NCI-H69 (cell line): ENCODE data around the gene LYSET.
"Not testable (repeated sequence)": the region's sequence is repeated elsewhere in the genome, so short reads cannot be mapped to it uniquely, and the experiment has no call there.

Source experiments
- DNase-seq: peaks from one replicate; lab custom pipeline; 2025; lab: John Stamatoyannopoulos, UW

LYSET gene, protein sequence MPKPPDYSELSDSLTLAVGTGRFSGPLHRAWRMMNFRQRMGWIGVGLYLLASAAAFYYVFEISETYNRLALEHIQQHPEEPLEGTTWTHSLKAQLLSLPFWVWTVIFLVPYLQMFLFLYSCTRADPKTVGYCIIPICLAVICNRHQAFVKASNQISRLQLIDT

DNA sequence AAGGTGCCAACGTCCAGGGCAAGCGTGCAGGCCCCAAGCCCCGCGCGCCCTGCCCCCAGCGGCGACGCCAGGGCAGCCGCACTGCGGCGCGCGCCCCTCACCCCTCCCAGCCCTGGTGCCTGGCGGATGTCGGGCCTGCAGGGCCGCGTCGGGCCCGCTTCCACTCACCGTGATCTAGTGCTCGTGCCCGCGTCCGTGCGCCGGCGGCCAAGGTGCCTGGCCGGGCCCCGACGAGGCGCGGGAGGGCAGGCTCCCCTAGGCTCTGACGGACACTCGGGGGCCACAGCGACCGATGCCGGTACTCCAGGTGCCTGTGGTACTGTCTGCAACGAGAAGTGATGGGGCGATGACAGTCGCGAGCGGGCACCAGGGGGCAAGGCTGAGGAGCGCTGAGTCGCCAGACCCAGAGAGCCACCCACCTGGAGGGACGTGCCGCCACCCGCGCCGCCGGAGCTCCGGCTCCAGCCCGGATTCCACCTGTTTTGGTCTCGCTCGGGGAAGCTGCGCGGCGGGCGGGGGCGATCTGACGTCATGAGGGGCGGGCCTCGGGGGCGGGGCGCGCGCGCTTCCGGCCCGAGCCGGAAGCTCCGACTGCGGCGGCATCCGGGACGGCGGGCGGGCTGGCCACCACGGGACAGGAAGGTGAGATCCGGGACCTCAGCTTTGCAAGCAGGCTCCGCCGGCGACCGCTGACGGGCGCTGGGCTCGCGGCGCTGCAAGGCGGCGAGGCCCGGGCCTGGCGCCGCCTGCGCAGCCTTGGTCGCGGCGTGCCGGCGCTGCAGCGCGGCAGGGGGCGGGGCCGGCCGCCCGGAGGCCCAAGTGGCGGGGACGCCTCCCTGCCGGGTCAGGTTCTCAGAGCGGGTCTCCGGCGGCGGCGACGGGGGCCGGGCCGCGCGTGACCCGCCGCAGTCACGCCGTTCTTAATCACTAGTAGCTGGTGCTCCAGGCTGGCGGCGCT is at the start of gene LYSET, which contains the start of gene MOAP1:
LYSET (plus strand) TSS at position 927 of the 958 bp plus-strand sequence. CDS start 89 bp downstream, outside the sequence.
MOAP1 (minus strand) TSS at position 507 of the 958 bp plus-strand sequence. CDS start 655 bp downstream, outside the sequence.
- peak; percentile 96 for DNase-seq

DNA sequence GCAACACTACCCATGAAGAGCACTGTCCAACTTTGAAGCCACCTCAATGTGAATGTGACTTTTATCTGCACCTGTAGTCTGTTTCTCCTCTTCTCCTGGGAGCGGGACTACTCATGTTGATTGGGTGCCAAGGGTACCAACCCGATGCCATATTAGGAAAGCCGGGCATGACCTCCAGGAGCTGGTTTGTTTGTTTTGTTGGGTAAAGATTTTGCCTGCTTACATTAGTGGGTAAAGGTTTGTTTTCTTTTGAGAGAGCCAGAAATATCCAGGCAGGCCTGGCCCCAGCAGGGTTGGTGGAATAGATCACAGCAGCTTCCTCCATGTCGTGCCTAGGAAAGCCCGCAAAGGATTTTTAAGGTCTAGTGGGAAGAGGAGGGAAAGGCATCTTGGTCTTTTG is 49.7 kb upstream of the LYSET start:
- peak; percentile 30 for DNase-seq

DNA sequence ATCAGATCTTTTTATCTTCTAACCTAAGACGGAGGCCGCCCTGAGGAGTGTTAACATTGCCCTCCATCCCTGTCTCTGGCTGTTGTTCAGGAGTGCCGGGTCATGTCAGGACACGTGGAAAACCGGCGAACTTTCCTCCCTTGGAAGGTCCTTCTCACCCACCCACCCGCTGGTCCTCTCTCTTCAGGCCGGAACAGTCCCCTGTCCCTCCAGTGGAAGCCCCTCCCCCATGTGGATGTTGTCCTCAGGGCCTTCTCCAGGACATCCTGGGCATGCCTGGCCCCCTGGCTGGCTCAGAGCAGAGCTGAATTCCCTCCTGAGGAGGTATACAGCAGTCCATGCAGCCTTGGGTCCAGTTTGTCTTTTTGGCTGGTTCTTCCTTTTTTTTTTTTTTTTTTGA is 49.1 kb upstream of the LYSET start:
- DNase-seq, result no peak

DNA sequence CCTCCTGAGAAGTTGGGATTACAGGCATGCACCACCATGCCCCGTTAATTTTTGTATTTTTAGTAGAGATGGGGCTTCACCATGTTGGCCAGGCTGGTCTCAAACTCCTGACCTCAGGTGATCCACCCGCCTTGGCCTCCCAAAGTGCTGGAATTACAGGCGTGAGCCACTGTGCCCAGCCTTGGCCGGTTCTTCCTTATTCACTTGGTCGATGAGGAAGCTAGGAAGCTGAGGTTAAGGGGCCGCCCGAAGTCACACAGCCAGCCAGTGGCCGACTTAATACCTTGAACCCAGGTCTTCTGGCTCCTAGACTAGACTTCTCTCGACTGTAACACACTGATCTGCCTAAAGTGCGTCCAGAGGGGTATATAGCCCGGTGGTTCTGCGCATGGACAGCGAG is 48.6 kb upstream of the LYSET start:
- DNase-seq, result not testable (repeated sequence)

DNA sequence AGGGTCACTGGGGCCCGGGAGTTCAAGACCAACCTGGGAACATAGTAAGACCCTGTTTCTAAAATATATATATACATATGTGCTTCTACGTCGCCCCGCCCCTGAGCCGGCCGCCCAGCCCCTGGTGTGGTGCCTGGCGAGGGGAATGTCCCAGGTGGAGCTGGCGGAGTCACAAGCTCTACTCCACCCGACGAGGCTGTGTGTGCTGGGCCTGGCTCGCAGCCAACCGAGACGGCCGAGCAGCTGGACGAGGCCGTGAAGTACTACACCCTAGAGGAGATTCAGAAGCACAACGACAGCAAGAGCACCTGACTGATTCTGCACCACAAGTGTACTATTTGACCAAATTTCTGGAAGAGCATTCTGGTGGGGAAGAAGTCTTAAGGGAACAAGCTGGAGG is 47.3 kb upstream of the LYSET start:
- DNase-seq, result peak; percentile 89

DNA sequence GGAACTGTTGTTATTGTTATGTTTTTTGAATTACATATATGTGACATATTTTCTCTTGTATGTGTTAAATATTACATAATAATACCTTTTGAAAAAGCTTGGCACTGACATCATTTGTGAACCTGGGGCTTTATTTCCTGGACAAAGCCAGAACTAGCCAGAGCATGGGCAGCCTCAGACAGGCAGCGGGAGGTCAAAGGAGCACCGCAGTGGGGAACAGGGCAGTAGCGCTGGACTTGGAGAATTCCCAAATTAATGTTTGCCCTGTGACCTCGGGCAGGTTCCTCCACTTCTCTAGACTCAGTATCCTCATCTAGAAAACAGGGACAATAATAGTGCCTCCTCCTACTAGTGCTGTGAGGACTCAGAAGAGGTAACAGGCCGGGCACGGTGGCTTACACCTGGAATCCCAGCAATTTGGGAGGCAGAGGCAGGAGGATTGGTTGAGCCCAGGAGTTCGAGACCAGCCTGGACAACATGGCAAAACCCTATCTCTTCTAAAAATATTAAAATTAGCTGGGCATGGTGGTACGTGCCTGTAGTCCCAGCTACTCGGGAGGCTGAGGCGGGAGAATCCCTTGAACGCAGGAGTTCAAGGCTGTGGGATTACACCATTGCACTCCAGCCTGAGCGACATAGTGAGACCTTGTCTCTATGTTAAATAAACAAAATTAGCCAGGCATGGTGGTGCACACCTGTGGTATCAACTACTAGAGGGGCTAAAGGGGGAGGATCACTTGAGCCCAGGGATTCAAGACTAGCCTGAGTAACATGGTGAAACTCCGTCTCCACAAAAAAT is 42.1 kb upstream of the LYSET start:
- no peak for DNase-seq

DNA sequence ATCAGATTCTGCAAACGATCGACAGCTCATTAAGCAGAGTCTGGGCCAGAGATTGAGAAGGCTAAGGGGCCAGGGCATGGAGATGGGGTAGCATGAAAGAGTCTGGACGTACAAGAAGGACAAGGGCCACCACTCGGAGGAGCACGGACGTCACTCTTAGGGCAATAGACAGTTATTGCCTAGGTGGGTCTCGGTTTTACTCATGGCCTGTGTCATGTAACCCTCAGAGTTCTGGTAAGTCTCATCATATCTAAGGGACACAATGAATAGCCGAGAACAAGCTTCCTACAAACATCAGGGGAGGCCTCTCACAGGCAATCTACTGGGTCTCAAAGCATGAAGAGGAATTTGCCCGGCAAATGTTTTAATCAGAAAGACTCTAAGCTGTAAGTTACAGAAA is 39.0 kb upstream of the LYSET start:
- DNase-seq, result no peak

DNA sequence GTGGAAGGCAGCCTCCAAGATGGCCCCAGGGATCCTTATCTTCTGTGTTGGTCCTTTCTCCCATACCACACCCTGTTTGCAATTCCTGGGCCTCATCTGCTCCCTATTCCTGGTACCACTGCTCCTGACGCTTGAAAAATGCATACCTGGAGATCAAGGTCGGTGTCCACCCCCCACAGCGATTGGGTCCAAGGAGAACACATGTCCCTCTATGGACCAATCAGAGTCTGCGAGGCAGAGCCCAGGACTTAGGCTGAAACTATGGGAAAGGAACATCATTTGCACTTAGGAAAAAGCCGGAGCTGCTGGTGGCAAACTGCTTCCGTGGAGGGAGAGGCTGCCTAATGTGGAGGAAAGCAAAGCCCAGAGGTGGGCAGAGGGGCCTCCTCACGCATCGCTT is 36.1 kb upstream of the LYSET start:
- no peak for DNase-seq

DNA sequence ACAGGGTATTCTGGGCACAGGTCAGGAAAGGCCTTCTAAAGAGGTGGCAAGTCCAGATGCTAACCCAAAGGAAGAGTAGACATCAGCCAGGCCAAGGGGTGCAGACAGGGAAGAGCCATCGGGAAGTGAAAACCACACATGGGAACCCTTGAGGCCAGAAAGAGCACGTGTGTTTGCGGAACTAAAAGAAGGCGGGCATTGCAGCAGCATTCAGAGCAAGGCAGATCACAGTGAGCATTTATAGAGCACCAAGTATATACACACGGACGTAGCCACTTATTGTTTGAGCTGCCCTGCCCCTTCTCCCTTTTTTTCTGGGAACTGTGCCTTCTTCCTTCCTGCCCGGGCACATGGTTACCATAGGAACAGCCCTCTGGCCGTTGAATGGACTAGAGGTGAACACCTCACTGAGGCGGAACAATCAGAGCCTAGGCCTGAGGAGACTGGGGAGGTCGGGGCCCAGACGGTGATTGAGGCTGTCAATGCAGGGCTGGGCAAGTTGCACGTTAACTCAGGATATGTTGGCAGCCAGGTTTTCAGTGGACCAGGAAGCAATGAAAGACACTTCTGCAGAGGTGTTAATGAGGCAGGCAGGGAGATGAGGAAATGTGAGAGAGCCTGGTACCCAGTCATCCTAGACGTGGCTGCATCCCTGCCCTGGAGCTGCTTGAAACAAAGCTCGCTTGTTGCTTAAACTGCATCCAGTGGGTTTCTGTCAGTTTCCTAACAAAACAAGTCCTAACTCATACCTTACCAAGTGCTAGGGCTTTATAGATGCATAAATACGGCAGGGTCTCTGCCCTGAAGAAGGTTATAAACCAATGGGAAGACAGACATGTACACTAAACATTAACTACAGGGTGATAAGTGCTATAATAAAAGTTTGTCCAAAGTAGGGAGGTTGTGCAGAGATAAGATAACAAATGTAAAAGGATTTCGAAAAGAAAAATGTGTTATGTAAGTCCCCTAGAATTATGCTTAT is 34.6 kb upstream of the LYSET start:
- DNase-seq, result peak; percentile 72

DNA sequence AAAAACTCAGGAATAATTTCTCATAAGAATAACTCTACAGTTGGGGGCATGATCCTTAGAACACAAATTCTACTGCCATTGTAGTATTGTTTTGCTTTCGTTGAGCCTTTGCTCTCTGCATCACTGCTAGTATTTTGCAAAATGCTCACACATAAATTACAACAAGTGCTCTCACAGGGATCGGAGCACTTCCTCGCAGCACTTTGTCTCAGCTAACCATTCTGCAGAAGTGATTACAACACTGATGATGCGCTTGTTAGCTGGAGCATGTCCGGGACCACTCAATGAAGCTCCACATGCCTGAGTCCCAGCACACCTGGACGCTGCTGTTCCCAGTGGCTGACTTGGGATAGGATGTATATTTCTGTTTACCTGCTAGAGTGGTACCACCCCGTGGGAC is 32.0 kb upstream of the LYSET start:
- no peak for DNase-seq

DNA sequence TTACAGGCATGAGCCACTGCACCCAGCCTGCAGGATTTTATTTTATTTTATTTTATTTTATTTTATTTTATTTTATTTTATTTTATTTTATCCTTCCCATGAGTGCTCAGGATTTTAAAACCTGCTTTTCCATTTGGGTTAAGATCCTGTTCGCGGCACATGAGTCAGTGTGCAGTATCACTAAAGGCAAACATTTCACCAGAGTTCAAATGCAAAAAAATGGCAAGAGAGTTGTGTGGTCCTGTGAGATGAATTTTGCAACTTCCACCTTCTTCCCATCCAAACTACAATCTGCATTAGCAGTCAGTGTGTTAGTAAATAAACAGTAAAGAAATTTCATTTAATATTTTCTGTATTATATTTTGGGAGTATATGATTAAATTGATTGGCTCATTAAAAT is 29.4 kb upstream of the LYSET start:
- DNase-seq, result no peak

DNA sequence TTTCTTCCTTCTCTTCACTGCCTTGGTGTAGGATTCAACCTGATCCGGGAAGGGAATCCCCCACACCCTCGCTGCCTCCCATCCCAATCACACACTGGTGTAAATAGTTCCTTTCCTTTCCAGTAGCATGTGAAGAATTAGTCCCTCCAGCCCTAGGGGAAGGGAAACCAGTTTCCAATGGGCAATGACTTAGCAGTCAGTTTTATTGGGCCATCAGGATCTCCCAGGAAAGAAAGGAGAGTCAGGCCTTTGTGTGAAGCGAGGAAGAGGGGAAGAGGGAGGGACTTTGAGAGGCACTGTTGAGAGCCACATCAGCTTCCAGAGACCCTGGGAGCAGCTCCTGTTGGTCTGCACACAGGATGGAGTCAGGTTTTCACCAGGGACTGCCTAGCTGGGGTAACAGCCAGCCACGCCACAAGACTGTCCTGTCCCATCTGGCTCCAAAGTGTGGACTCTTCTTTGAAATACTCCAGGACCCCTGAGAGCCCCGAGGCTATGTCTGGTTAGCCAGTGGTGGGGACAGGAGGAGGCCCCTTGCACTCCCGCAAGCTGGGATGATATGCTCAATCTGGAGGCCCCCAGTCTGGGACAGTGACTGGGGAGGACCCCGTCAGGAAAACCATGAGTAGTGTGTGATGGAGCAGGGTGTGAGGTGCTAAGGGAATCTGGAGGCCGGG is 28.3 kb upstream of the LYSET start:
- no peak for DNase-seq

DNA sequence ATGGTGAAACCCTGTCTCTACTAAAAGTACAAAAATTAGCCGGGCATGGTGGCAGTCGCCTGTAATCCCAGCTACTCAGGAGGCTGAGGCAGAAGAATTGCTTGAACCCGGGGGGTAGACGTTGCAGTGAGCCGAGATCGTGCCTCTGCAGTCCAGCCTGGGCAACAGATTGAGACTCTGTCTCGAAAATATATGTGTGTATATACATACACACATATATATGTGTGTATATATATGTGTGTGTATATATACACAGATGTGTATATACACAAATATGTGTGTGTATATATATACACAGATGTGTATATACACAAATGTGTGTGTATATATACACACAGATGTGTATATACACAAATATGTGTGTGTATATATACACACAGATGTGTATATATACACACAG is 26.8 kb upstream of the LYSET start:
- DNase-seq, result peak; percentile 15

DNA sequence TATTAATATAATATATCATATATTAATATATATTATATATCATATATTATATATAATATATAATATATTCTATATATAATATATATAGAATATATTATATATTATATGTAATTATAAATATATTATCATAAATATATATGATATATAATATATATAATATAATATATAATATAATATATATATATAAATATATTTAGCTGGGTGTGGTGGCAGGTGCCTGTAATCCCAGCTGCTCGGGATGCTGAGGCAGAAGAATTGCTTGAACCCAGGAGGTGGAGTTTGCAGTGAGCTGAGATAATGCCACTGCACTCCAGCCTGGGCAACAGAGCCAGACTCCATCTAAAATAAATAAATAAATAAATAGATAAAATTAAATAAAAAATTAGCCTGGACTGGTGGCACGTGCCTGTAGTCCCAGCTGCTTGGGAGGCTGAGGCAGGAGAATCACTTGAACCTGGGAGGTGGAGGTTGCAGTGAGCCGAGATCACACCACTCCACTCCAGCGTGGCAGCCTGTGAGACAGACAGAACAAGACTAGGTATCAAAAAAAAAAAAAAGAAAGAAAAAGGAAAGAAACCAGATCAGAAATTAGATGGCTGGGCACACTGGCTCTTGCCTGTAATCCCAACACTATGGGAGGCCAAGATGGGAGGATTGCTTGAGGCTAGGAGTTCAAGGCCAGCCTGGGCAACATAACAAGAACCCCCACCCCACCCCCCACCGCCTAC is 25.3 kb upstream of the LYSET start:
- not testable (repeated sequence) for DNase-seq

DNA sequence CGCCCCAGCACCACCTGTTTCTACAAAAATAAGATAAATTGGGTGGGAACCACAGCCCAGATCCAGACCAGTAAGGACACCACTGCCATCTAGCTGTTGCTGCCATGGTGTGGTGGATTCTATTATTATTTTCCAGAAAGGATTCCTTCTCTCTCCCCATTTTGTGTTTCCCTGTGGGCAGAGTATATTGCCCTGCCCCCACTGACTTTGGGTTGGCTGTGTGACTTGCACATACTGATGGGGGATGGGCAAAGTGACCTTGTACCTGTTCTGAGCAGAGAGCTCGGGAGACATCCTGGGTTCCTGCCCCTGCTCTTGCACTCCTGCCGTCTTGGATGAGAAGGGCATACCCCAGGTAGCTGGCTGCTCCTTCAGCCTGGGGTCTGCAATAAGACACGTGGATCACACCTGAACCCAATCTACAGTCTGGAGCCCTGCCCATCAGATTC is 24.7 kb upstream of the LYSET start:
- DNase-seq, result peak; percentile 80

DNA sequence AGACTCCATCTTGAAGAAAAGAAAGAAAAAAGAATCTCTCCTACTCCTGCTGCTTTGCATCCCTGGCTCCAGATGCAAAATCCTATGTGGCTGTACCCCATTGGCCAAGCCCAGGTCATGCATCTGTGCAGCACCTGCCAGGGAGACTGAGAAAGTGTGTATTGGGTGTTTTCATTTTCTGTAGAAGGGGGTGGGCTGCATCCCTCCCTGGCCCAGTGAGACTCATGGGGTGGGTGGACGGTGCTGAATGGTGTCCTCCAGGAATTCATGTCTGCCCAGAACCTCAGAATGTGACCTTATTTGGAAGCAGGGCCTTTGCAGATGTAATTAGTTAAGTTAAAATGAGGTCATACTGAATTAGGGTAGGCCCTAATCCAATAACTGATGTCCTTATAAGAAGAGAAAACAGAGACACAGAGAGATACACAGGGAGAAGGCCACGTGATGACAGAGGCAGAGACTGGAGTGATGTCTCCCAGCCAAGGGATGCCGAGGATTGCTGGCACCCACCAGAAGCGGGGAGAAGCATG is 23.6 kb upstream of the LYSET start:
- no peak for DNase-seq

DNA sequence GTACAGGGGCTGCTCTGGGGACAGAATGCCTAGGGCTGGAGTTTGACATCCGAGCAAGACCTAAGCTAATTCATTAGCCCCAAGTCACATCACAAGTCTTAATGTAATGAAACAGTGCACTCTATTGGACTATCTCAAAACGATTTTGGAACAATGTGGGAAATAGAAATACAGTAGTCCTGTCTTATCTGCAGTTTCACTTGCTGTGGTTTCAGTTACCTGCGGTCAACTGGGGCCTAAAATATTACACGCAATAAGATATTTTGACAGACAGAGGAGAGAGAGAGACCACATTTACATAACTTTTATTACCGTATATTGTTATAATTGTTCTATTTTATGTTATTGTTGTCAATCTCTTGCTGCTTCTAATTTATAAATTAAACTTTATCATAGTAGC is 21.6 kb upstream of the LYSET start:
- peak; percentile 14 for DNase-seq

DNA sequence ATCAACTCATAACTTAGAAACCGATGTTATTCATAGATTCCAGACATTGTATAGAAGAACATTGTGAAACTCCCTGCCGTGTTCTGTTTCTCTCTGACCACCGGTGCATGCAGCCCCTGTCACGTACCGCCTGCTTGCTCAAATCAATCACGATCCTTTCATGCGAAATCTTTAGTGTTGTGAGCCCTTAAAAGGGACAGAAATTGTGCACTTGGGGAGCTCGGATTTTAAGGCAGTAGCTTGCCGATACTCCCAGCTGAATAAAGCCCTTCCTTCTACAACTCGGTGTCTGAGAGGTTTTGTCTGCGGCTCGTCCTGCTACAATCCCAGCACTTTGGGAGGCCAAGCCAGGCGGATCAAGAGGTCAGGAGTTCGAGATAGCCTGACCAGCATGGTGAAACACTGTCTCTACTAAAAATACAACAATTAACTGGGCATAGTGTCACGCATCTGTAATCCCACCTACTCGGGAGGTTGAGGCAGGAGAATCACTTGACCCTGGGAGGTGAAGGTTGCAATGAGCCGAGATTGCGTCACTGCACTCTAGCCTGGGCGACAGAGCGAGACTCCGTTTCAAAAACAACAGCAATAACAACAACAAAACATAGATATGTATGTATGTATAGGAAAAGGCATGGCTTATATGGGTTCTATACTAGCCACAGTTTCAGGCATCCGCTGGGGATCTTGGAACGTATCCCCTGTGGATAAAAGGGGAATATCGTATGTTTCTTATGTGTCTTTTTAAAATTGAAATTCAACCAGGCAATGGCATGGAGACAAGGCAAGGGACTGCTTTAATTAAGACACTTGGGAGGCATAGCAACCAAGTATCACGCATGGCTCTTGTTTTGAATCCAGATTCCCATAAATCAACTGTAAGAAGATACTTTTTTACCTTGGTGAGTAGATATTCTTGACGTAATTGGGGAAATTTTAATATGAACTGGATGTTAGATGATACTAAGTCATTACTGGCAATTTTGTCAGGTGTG is 19.5 kb upstream of the LYSET start:
- not testable (repeated sequence) for DNase-seq
